Progenitor cell of endocrine pancreas (in vitro differentiated cells): ENCODE measurements around the gene KRTAP5-7. TPM values are rescaled to one million over a fixed set of nuclear protein-coding genes. Genes with fewer than 3 reads are reported as not detected.
"Not testable (repeated sequence)": the region's sequence is repeated elsewhere in the genome, so short reads cannot be mapped to it uniquely, and the experiment has no call there.

Source experiments
- DNase-seq: peaks from one replicate; pipeline ENCODE4 v3.0.0; 2021; ENCODE audit warnings: low spot score; ENCODE audit not compliant: unreplicated experiment
- H3K27ac Mint-ChIP-seq: 2 replicates; pipeline ENCODE4 v1.8.0; 2021; ENCODE audit warnings: mild to moderate bottlenecking, moderate library complexity, mixed read lengths
- H3K27me3 Mint-ChIP-seq: 2 replicates; pipeline ENCODE4 v1.8.0; 2021; ENCODE audit warnings: mixed read lengths
- H3K36me3 Mint-ChIP-seq: 2 replicates; pipeline ENCODE4 v1.8.0; 2022; ENCODE audit warnings: mixed read lengths; ENCODE audit not compliant: insufficient read depth
- H3K4me1 Mint-ChIP-seq: 2 replicates; pipeline ENCODE4 v1.8.0; 2021; ENCODE audit warnings: low read depth, mixed read lengths
- H3K4me3 Mint-ChIP-seq: 2 replicates; pipeline ENCODE4 v1.8.0; 2021; ENCODE audit warnings: low read depth, mild to moderate bottlenecking, moderate library complexity, mixed read lengths
- H3K9me3 Mint-ChIP-seq: 2 replicates; pipeline ENCODE4 v1.8.0; 2021; ENCODE audit warnings: low read depth, mixed read lengths
- CTCF ChIP-seq: fragments of 200-600 bp; sonication (generic); IDR thresholded peaks from one replicate; pipeline ENCODE4 v1.5.0; 2021; ENCODE audit warnings: antibody characterized with exemption, mild to moderate bottlenecking; ENCODE audit not compliant: unreplicated experiment
- total RNA-seq: library from RNA; stranded (reverse); gene quantifications from 2 replicates; pipeline ENCODE4 v1.2.1, GENCODE V29; 2021

Gene KRTAP5-7
- total RNA-seq, 1 donor from 2014 or later = 0.41 TPM

- Mint-ChIP-seq H3K36me3 (no peaks in the 10 kb centered on the region), H3K27me3 (peaks cover 10% of the 10 kb centered on the region), H3K9me3 (no peaks in the 10 kb centered on the region), H3K4me1 (no peaks in the 10 kb centered on the region), H3K27ac (no peak overlapping the region), H3K4me3 (no peak overlapping the region)
- DNase-seq = no peak
- TF ChIP-seq CTCF = no peak
Measured at GRCh38 chr11:71574418-71574817, 47.4 kb downstream of the KRTAP5-7 start.

GRCh38 chr11:71575723-71576424 lies 48.8 kb downstream of the KRTAP5-7 start:
- peaks cover 10% of the 10 kb centered on the region for H3K27me3 Mint-ChIP-seq
- H3K36me3 Mint-ChIP-seq = no peaks in the 10 kb centered on the region
- H3K9me3 Mint-ChIP-seq = no peaks in the 10 kb centered on the region
- no peak for TF ChIP-seq CTCF
- H3K4me3 Mint-ChIP-seq = no peak overlapping the region
- no peak for DNase-seq
- peaks cover 4% of the 10 kb centered on the region for H3K4me1 Mint-ChIP-seq
- H3K27ac Mint-ChIP-seq = no peak overlapping the region

- H3K27ac Mint-ChIP-seq, H3K4me1 Mint-ChIP-seq, H3K36me3 Mint-ChIP-seq, DNase-seq, H3K9me3 Mint-ChIP-seq, H3K4me3 Mint-ChIP-seq: not testable (repeated sequence)
- peaks cover 18% of the 10 kb centered on the region for H3K27me3 Mint-ChIP-seq
Measured at GRCh38 chr11:71576688-71577465, 49.8 kb downstream of the KRTAP5-7 start.

- Mint-ChIP-seq H3K4me3 (no peak overlapping the region), H3K27ac (no peak overlapping the region), H3K36me3 (no peaks in the 10 kb centered on the region), H3K9me3 (no peaks in the 10 kb centered on the region), H3K4me1 (peaks cover 4% of the 10 kb centered on the region), H3K27me3 (peaks cover 22% of the 10 kb centered on the region)
- no peak for TF ChIP-seq CTCF
- no peak for DNase-seq
Measured at GRCh38 chr11:71577469-71578004, 50.5 kb downstream of the KRTAP5-7 start.

Other genes starting within 250 kb of the KRTAP5-7 start
- 137 and 140 TPM in 2 replicates for gene DHCR7, start 78.9 kb upstream of the KRTAP5-7 start, total RNA-seq
- 72.0 and 79.2 TPM in 2 replicates for gene NADSYN1, start 74.1 kb upstream of the KRTAP5-7 start, total RNA-seq
- 0.24 TPM in 1 of 2 replicates, not detected in the other for gene KRTAP5-8, start 10.8 kb downstream of the KRTAP5-7 start, total RNA-seq
- gene KRTAP5-9, start 21.2 kb downstream of the KRTAP5-7 start, total RNA-seq = 0.26 and 0.53 TPM in 2 replicates
- gene KRTAP5-10, start 38.3 kb downstream of the KRTAP5-7 start, total RNA-seq = 0.41 TPM in 1 of 2 replicates, not detected in the other
- gene KRTAP5-11, start 55.6 kb downstream of the KRTAP5-7 start, total RNA-seq = not detected in 2 replicates